ENCODE data around the gene PTPRQ.

DNA sequence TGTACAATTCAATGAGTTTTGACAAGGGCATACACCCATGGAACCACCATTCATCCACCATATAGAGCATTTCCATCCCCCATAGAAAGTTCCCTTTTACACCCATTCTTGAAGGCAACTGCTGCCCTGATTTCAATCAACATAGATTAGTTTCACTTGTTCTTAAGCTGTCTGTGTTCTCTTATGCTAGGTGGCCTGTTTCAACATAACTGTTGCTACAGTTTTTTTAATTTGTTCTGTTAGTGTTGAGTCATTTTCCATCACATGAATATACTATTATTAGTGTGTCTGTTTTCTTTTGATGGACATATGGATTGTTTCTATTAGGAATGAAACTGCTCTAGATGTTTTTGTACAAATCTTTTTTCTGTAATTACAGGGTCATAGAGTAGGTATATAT is 123.4 kb downstream of the PTPRQ start:
- TF ChIP-seq, protein P1, sequence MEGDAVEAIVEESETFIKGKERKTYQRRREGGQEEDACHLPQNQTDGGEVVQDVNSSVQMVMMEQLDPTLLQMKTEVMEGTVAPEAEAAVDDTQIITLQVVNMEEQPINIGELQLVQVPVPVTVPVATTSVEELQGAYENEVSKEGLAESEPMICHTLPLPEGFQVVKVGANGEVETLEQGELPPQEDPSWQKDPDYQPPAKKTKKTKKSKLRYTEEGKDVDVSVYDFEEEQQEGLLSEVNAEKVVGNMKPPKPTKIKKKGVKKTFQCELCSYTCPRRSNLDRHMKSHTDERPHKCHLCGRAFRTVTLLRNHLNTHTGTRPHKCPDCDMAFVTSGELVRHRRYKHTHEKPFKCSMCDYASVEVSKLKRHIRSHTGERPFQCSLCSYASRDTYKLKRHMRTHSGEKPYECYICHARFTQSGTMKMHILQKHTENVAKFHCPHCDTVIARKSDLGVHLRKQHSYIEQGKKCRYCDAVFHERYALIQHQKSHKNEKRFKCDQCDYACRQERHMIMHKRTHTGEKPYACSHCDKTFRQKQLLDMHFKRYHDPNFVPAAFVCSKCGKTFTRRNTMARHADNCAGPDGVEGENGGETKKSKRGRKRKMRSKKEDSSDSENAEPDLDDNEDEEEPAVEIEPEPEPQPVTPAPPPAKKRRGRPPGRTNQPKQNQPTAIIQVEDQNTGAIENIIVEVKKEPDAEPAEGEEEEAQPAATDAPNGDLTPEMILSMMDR (IDR thresholded peaks at IDR 0.05) = no peak
- no peak for TF ChIP-seq POLR2A (IDR thresholded peaks at IDR 0.05)

All from right lobe of liver (tissue), 4 donors.